ENCODE measurements around the gene PHKA2.

PHKA2 gene

GRCh38 chrX:18973527-18974192 lies 10.3 kb downstream of the PHKA2 start:
- Histone ChIP-seq H3K9ac (ENCODE audit: insufficient read length, low read depth) (no peak overlapping the region), H3K4me3 (ENCODE audit: insufficient read length, low read depth) (no peak overlapping the region), H3K9me3 (ENCODE audit: insufficient read depth, low read length) (no peaks in the 10 kb centered on the region), H3K4me1 (ENCODE audit: insufficient read depth, insufficient read length) (no peaks in the 10 kb centered on the region), H3K36me3 (ENCODE audit: insufficient read depth, insufficient read length, low read length) (no peaks in the 10 kb centered on the region), H3K27me3 (ENCODE audit: insufficient read depth, insufficient read length) (no peaks in the 10 kb centered on the region)
- TF ChIP-seq YY1 (IDR thresholded peaks at IDR 0.05; ENCODE audit: insufficient read depth, insufficient read length) (no peak), ZNF274 (IDR thresholded peaks at IDR 0.05; ENCODE audit: low read depth, low read length) (no peak), SUZ12 (IDR thresholded peaks at IDR 0.05; ENCODE audit: extremely low read depth, insufficient read depth, insufficient read length) (no peak)
- no peak for DNase-seq (ENCODE audit: low read depth, low spot score)

GRCh38 chrX:18971506-18971905 lies 12.4 kb downstream of the PHKA2 start:
- no peak for TF ChIP-seq YY1 (IDR thresholded peaks at IDR 0.05; ENCODE audit: insufficient read depth, insufficient read length)
- TF ChIP-seq SUZ12 (IDR thresholded peaks at IDR 0.05; ENCODE audit: extremely low read depth, insufficient read depth, insufficient read length) = no peak
- TF ChIP-seq ZNF274 (IDR thresholded peaks at IDR 0.05; ENCODE audit: low read depth, low read length) = no peak
- DNase-seq (ENCODE audit: low read depth, low spot score) = no peak
- Histone ChIP-seq H3K9ac (ENCODE audit: insufficient read length, low read depth) (no peak overlapping the region), H3K4me3 (ENCODE audit: insufficient read length, low read depth) (no peak overlapping the region), H3K9me3 (ENCODE audit: insufficient read depth, low read length) (no peaks in the 10 kb centered on the region), H3K36me3 (ENCODE audit: insufficient read depth, insufficient read length, low read length) (no peaks in the 10 kb centered on the region), H3K4me1 (ENCODE audit: insufficient read depth, insufficient read length) (no peaks in the 10 kb centered on the region), H3K27me3 (ENCODE audit: insufficient read depth, insufficient read length) (no peaks in the 10 kb centered on the region)

GRCh38 chrX:18970465-18970864 lies 13.4 kb downstream of the PHKA2 start:
- Histone ChIP-seq H3K9me3 (ENCODE audit: insufficient read depth, low read length) (no peaks in the 10 kb centered on the region), H3K36me3 (ENCODE audit: insufficient read depth, insufficient read length, low read length) (no peaks in the 10 kb centered on the region), H3K9ac (ENCODE audit: insufficient read length, low read depth) (no peak overlapping the region), H3K4me3 (ENCODE audit: insufficient read length, low read depth) (no peak overlapping the region), H3K27me3 (ENCODE audit: insufficient read depth, insufficient read length) (no peaks in the 10 kb centered on the region), H3K4me1 (ENCODE audit: insufficient read depth, insufficient read length) (no peaks in the 10 kb centered on the region)
- no peak for DNase-seq (ENCODE audit: low read depth, low spot score)
- TF ChIP-seq YY1 (IDR thresholded peaks at IDR 0.05; ENCODE audit: insufficient read depth, insufficient read length) (no peak), ZNF274 (IDR thresholded peaks at IDR 0.05; ENCODE audit: low read depth, low read length) (no peak), SUZ12 (IDR thresholded peaks at IDR 0.05; ENCODE audit: extremely low read depth, insufficient read depth, insufficient read length) (no peak)

GRCh38 chrX:18966624-18967023 lies 17.3 kb downstream of the PHKA2 start:
- no peaks in the 10 kb centered on the region for H3K27me3 ChIP-seq (ENCODE audit: insufficient read depth, insufficient read length)
- H3K9me3 ChIP-seq (ENCODE audit: insufficient read depth, low read length) = no peaks in the 10 kb centered on the region
- no peaks in the 10 kb centered on the region for H3K36me3 ChIP-seq (ENCODE audit: insufficient read depth, insufficient read length, low read length)
- H3K4me1 ChIP-seq (ENCODE audit: insufficient read depth, insufficient read length) = no peaks in the 10 kb centered on the region
- no peak overlapping the region for H3K4me3 ChIP-seq (ENCODE audit: insufficient read length, low read depth)
- DNase-seq (ENCODE audit: low read depth, low spot score) = no peak
- TF ChIP-seq SUZ12 (IDR thresholded peaks at IDR 0.05; ENCODE audit: extremely low read depth, insufficient read depth, insufficient read length) (no peak), ZNF274 (IDR thresholded peaks at IDR 0.05; ENCODE audit: low read depth, low read length) (no peak), YY1 (IDR thresholded peaks at IDR 0.05; ENCODE audit: insufficient read depth, insufficient read length) (no peak)
- no peak overlapping the region for H3K9ac ChIP-seq (ENCODE audit: insufficient read length, low read depth)

- no peaks in the 10 kb centered on the region for H3K27me3 ChIP-seq (ENCODE audit: insufficient read depth, insufficient read length)
- no peak for DNase-seq (ENCODE audit: low read depth, low spot score)
Measured at GRCh38 chrX:18964901-18965300, 19.0 kb downstream of the PHKA2 start.

GRCh38 chrX:18964026-18964425 lies 19.9 kb downstream of the PHKA2 start:
- DNase-seq (ENCODE audit: low read depth, low spot score) = no peak
- Histone ChIP-seq H3K4me1 (ENCODE audit: insufficient read depth, insufficient read length) (no peaks in the 10 kb centered on the region), H3K9ac (ENCODE audit: insufficient read length, low read depth) (no peak overlapping the region), H3K4me3 (ENCODE audit: insufficient read length, low read depth) (no peak overlapping the region), H3K9me3 (ENCODE audit: insufficient read depth, low read length) (no peaks in the 10 kb centered on the region), H3K27me3 (ENCODE audit: insufficient read depth, insufficient read length) (no peaks in the 10 kb centered on the region), H3K36me3 (ENCODE audit: insufficient read depth, insufficient read length, low read length) (no peaks in the 10 kb centered on the region)
- no peak for TF ChIP-seq YY1 (IDR thresholded peaks at IDR 0.05; ENCODE audit: insufficient read depth, insufficient read length)
- no peak for TF ChIP-seq SUZ12 (IDR thresholded peaks at IDR 0.05; ENCODE audit: extremely low read depth, insufficient read depth, insufficient read length)
- no peak for TF ChIP-seq ZNF274 (IDR thresholded peaks at IDR 0.05; ENCODE audit: low read depth, low read length)

More at GRCh38 chrX:18964901-18965300, 19.0 kb downstream of the PHKA2 start:
- H3K4me1 ChIP-seq (ENCODE audit: insufficient read depth, insufficient read length) = no peaks in the 10 kb centered on the region
- no peak overlapping the region for H3K4me3 ChIP-seq (ENCODE audit: insufficient read length, low read depth)
- H3K9ac ChIP-seq (ENCODE audit: insufficient read length, low read depth) = no peak overlapping the region
- no peaks in the 10 kb centered on the region for H3K9me3 ChIP-seq (ENCODE audit: insufficient read depth, low read length)
- TF ChIP-seq YY1 (IDR thresholded peaks at IDR 0.05; ENCODE audit: insufficient read depth, insufficient read length) = no peak
- no peak for TF ChIP-seq SUZ12 (IDR thresholded peaks at IDR 0.05; ENCODE audit: extremely low read depth, insufficient read depth, insufficient read length)
- no peak for TF ChIP-seq ZNF274 (IDR thresholded peaks at IDR 0.05; ENCODE audit: low read depth, low read length)
- H3K36me3 ChIP-seq (ENCODE audit: insufficient read depth, insufficient read length, low read length) = no peaks in the 10 kb centered on the region

GRCh38 chrX:18962329-18962728 lies 21.6 kb downstream of the PHKA2 start:
- Histone ChIP-seq H3K4me1 (ENCODE audit: insufficient read depth, insufficient read length) (no peaks in the 10 kb centered on the region), H3K9ac (ENCODE audit: insufficient read length, low read depth) (no peak overlapping the region), H3K9me3 (ENCODE audit: insufficient read depth, low read length) (no peaks in the 10 kb centered on the region), H3K4me3 (ENCODE audit: insufficient read length, low read depth) (no peak overlapping the region), H3K27me3 (ENCODE audit: insufficient read depth, insufficient read length) (no peaks in the 10 kb centered on the region), H3K36me3 (ENCODE audit: insufficient read depth, insufficient read length, low read length) (no peaks in the 10 kb centered on the region)
- TF ChIP-seq YY1 (IDR thresholded peaks at IDR 0.05; ENCODE audit: insufficient read depth, insufficient read length) (no peak), ZNF274 (IDR thresholded peaks at IDR 0.05; ENCODE audit: low read depth, low read length) (no peak), SUZ12 (IDR thresholded peaks at IDR 0.05; ENCODE audit: extremely low read depth, insufficient read depth, insufficient read length) (no peak)
- DNase-seq (ENCODE audit: low read depth, low spot score) = no peak
